ENCODE measurements around the gene DCTD.

DCTD gene

GRCh38 chr4:182847576-182848450 lies 69.4 kb downstream of the DCTD start:
- no peak for TF ChIP-seq CTCF (IDR thresholded peaks at IDR 0.05; ENCODE audit: insufficient read depth, low read depth, low read length, missing control alignments)
- no peak overlapping the region for H3K4me3 ChIP-seq (ENCODE audit: low read length)
- peak; percentile 81 for DNase-seq (ENCODE audit: low read depth)

GRCh38 chr4:182846036-182846435 lies 71.2 kb downstream of the DCTD start:
- no peak for DNase-seq (ENCODE audit: low read depth)
- H3K4me3 ChIP-seq (ENCODE audit: low read length): no peak overlapping the region
- no peak for TF ChIP-seq CTCF (IDR thresholded peaks at IDR 0.05; ENCODE audit: insufficient read depth, low read depth, low read length, missing control alignments)

- no peak for DNase-seq (ENCODE audit: low read depth)
- no peak overlapping the region for H3K4me3 ChIP-seq (ENCODE audit: low read length)
- no peak for TF ChIP-seq CTCF (IDR thresholded peaks at IDR 0.05; ENCODE audit: insufficient read depth, low read depth, low read length, missing control alignments)
These were observed 71.6 kb downstream of the DCTD start for GRCh38 chr4:182845618-182846017.

GRCh38 chr4:182843808-182844325 lies 73.3 kb downstream of the DCTD start:
- TF ChIP-seq CTCF (IDR thresholded peaks at IDR 0.05; ENCODE audit: insufficient read depth, low read depth, low read length, missing control alignments): no peak
- no peak overlapping the region for H3K4me3 ChIP-seq (ENCODE audit: low read length)
- peak; percentile 76 for DNase-seq (ENCODE audit: low read depth)

- no peak overlapping the region for H3K4me3 ChIP-seq (ENCODE audit: low read length)
- TF ChIP-seq CTCF (IDR thresholded peaks at IDR 0.05; ENCODE audit: insufficient read depth, low read depth, low read length, missing control alignments): no peak
- DNase-seq (ENCODE audit: low read depth): no peak
These were observed 74.3 kb downstream of the DCTD start for GRCh38 chr4:182842759-182843390.

DNA sequence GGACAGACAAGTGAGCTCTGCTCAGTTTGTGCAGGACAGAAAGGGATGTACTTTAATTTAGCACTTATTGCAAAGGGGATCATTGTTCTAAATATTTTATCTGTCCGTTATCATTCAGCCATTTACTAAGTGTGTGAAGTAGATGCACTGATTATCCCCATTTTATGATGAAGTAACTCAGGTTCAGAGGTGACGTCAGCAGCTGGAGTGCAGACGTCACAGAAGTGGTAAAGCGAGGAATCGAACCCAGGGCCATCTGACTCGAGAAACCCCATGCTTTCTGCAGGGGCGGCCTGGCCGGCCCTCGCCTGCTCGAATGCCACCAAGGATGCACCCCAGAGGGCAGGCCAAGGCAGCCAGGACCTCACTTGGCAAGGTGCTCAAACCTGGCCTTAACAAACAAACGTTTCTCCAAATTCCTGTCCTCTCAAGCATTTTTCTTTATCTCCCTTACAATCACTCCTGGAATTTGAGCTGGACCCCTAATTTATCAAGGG lies 75.0 kb downstream of the DCTD start:
- no peak for TF ChIP-seq CTCF (IDR thresholded peaks at IDR 0.05; ENCODE audit: insufficient read depth, low read depth, low read length, missing control alignments)
- no peak overlapping the region for H3K4me3 ChIP-seq (ENCODE audit: low read length)
- no peak for DNase-seq (ENCODE audit: low read depth)

Data from epithelial cell of esophagus (primary cell).